GM21515 (cell line): ENCODE measurements around the gene RAD9A.

Experiments used
- ATAC-seq: cut with Tn5 transposase; IDR thresholded peaks from one replicate; pipeline ENCODE4 v1.9.1; 2021; ENCODE audit not compliant: unreplicated experiment

The RAD9A gene

DNA sequence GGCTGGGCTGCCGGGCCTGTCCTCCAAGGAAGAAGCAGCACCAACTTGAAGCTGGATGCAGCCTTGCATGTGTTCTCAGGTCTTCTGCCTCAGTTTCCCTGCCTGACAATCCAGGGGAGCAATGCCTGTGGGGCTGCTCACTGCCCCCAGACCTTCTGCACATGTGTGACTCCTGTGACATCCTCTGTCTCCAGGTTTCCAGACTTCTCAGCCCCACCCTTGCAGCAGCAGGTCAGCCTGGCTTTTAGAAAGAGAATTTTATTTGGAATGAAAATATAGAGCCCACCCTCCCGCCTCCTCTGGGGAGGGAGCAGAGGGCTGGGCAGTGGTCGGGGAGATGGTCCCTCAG lies 46.0 kb downstream of the RAD9A start:
- no peak for ATAC-seq

DNA sequence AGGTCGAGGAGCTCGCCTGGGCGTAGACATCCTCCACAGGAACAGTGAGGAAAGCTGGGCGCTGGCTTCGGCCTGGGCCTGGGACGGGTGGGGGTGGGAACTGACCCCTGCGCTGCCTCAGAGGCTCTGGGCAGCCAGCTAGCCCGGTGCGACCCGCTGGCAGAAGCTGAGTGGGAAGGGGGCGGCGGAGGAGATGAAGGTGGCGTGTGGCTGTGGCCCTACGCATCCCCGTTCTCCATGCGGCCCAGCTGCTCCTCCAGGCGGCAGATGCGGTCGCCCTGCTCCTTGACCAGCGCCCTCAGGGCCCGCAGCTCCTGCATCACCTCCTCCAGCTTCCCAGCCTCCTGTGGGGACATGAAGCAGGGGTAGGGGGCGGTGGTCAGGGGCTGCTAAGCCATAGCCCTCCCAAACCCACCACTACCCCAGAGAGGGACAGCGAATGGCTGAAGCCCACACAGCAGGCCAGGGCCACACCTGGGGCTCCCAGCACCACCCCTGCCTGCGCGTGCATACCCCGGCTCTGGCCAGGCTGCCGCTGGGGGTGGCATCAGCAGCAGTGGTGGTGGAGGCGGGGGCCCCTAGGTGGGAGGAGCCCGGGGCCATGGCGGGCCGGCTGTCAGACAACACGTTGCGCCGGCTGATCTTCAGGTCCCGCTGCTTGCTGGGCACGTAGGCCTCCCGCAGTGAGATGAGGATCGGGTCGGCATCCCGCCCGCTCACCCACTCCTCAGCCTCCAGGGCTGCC lies 46.5 kb downstream of the RAD9A start:
- ATAC-seq, result no peak

DNA sequence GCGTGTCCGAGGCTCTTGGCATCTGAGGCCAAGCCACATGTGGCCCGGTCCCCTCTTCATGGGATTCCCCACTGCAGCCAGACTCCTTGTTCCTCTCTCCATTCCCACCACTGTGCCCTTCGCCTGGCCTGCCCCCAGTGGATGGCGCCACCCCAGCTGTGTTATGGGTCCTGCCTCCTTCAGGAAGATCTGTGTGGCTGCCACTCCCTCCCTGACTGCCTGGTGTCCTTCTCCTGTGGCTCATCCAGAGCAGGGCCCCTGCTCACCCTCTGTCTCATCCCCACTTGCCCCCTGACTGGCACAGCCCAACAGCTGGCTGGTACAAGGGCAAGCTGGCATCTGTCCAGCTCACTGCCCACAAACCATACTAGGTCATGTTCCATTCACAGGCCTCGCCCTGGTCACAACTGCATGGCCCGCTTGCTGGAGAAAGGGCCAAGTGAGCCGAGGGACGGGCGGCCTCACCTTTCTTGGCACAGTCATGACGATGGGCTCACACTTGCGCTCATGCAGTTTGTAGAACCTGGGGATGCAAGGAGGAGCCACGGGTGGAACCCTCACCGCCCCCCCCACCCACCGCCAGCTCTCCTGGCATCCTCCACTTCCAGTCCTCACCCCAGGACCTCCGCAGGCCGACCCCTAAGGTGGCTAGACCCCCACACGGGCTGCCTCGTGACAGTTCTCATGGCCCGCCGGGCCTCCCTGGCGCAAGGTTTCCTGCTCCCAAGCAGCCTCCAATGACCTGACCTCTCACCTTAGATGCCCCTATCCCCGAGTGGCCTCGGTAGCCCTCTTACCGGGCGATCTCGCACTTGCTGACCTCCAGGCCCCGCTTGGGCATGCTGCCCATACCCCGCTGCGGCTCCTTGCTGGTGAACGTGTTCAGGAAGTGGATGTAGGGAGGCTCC lies 47.8 kb downstream of the RAD9A start:
- ATAC-seq, result no peak

DNA sequence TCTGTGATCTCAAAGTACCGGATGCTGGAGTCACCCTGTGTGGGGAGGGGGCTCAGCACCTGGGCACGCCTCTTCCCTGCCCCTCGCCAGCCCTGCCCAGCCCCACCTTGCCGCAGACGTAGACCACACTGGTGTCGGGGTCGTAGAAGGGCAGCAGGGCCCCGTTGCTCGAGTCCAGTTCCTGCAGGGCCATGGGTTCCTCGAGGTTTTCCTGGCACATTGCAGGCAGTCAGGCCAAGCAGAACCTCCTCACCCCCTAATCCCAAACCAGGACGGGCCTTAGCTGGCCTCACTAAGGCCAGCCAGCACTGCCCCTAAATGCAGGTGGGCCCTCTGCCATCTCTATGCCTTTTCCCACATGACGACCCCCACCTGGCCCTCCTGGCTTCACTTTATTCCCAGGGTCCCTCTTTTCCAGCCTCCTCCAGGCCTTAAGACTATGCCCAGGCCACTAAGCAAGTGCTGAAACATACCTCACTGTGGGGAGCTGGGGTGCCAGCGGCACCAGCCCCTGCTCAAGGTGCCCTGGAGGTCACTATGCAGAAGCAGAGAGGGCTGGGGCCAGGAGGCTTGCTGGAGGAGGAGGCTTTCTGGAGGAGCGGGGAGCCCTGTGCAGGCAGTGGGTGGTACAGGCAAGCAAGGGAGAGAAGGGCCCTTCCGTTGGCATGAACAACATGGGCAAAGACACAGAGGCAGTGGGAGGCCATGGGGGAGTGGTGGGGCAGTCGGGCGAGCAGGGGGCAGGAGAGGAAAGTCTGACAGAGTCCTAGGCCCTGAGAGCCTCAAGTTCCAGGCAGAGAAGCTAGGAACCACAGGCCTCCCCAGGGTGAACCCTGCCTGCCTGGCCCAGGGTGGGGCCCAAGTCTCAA lies 48.7 kb downstream of the RAD9A start:
- ATAC-seq, result no peak

DNA sequence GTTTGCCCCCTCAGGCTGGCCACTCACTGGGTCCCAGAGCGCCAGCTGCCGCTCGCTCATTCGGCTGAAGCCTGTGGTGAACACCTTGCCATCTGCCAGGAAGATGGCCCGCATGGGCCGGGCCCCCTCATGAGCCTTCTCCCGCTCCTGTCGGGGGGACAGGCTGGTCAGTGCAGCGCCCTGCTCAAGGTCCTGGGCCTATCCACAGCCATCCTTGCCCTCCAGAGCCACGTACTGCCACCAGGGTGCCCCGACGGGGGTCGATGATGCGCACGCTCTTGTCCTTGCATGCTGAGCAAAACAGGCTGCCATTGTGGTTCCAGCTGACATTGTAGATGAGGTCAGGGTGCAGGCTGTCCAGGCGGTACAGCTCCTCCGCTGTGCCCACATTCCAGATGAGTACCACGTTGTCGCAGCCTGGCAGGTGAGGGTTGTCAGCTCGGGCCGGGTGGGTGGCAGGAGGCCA lies 49.3 kb downstream of the RAD9A start:
- no peak for ATAC-seq

DNA sequence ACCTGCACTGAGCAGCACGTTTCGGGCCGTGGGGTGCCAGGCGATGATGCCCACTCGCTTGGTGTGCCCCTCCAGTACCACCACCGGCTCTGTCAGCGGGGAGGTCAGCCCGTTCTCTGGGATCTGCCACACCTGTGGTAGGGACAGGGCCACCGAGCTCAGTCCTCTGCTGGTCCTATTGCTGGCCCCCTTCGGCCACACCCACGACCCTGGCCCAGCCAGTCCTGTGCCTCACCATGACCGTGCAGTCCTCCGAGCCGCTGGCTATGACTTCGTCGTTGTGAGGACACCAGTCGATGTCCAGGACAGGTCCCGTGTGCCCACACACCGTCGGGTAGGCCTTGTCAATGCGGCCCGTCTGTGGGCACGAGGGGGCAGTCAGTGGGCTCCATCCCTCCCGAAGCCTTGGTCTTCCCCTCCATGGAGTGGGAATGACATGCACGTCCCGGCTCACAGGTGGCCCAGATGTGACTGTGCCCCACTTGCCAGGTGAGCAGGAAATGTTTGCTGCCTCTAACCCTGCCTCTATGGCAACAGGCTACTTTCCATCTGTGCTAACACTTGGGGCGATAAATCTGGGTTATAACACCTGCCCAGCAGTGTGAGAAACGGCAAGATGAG lies 50.1 kb downstream of the RAD9A start:
- no peak for ATAC-seq

DNA sequence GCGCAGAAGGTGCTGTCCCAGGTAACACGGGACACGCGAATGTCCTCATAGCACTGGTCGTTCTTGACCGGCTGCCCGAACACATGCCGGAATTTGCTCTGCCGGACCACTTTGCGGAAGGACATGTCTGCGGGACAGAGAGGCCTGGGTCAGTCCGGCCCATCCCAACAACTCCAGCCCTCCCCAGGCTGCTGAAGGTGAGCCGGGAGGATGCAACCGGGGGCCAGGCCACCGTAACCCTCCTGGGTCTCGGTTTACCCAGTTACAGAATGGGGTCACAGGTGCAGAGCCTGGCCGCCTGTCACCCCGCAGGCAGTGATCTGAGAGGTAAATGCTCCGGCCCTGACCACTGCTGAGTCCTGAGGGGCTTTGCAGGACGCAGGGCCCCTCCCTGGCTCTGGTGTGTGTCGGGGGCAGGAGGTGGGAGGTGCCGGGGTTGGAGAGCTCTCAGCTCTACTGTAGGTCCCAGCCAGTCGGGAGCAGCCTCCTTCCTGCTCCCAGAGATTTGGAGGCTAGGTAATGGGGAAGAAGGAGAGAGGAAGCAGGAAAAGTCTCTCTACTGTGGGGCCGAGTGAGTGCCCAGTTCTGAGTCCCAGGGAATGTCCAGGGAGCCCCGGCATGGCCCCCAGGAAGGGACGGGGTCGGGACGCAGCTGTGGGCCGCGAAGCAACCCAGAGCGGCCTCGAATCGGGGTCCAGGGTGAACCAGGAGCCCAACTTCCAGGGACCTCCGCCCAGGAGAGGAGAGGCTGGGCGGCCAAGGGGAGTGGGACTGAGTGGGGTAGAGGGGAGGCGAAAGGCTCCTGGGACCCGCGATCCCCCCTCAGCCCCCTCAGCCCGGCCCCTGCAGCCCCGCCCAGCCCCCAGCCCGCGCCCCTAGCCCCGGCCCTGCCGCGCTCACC lies 51.0 kb downstream of the RAD9A start:
- ATAC-seq, result no peak

DNA sequence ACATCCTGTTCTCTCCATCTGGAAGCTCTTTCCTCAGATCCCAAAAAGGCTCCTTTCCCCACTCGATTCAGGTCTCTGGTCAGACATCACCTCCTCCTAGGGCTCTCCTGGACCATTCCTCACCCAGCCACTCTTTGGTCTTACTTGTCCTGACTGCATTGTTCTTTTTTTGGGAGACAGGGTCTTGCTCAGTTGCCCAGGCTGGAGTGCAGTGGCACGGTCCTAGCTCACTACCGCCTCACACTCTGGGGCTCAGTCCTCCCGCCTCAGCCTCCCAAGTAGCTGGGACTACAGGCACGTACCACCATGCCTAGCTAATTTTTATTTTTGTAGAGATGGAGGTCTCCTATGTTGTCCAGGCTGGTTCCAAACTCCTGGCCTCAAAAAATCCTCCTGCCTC lies 53.7 kb downstream of the RAD9A start:
- no peak for ATAC-seq
